HEK293 (cell line): Measurements from ENCODE around the gene TRIM72.

ENCODE experiments used
- CTCF ChIA-PET: fragments of 350-600 bp; formaldehyde crosslinking; extraction: SDS; loops from one replicate; lab custom pipeline; 2021; ENCODE audit warnings: antibody characterized with exemption; lab: Yijun Ruan, JAX
- POLR2A ChIA-PET: fragments of 300-600 bp; formaldehyde crosslinking; extraction: SDS; loops from one replicate; lab custom pipeline; 2020; ENCODE audit warnings: antibody characterized with exemption, inconsistent platforms; lab: Yijun Ruan, JAX
- H3K27ac ChIP-seq: fragments of 200-500 bp; sonication (Bioruptor generic); 2 replicates; pipeline ENCODE4 v1.5.1; 2014; ENCODE audit warnings: low read depth, low read length, control low read depth, inconsistent platforms; ENCODE audit errors: extremely low read depth
- H3K36me3 ChIP-seq, 2 experiments: fragments of 200-500 bp in 1 of 2; sonication (Bioruptor generic) in 1 of 2; 1 replicate in 1 of 2; 2 replicates in 1 of 2; pipeline ENCODE4 v1.5.1; 2014 to 2017; ENCODE audit warnings: inconsistent platforms in 2 of 2, low read length in 2 of 2; ENCODE audit not compliant: control insufficient read depth in 2 of 2, insufficient read depth in 1 of 2
- H3K4me1 ChIP-seq: fragments of 200-500 bp; sonication (Bioruptor generic); 2 replicates; pipeline ENCODE4 v1.5.1; 2014; ENCODE audit warnings: mild to moderate bottlenecking, low read length, inconsistent platforms; ENCODE audit not compliant: control insufficient read depth, insufficient read depth
- H3K4me3 ChIP-seq: 2 replicates; pipeline ENCODE4 v1.5.1; 2011; ENCODE audit warnings: low read depth, mild to moderate bottlenecking, control low read depth, low read length, moderate library complexity
- H3K9me3 ChIP-seq: fragments of 200-500 bp; sonication (Bioruptor generic); 2 replicates; pipeline ENCODE4 v1.5.1; 2014; ENCODE audit warnings: low read depth, low read length, inconsistent platforms; ENCODE audit not compliant: control insufficient read depth, insufficient read depth
- IKZF3 ChIP-seq: fragments of 450-650 bp; IDR thresholded peaks from 2 replicates; pipeline ENCODE4 v1.5.0; 2018; ENCODE audit warnings: missing biosample characterization, mild to moderate bottlenecking, missing genetic modification characterization, moderate library complexity
- PRDM10 ChIP-seq: fragments of 450-650 bp; formaldehyde crosslinking; IDR thresholded peaks from 2 replicates; pipeline ENCODE4 v1.5.1; 2016; ENCODE audit warnings: missing biosample characterization, missing genetic modification characterization
- YY1 ChIP-seq: fragments of 450-650 bp; formaldehyde crosslinking; IDR thresholded peaks from 2 replicates; pipeline ENCODE4 v1.5.1; 2018; ENCODE audit warnings: missing biosample characterization, missing genetic modification characterization
- ZBTB49 ChIP-seq: fragments of 450-650 bp; formaldehyde crosslinking; IDR thresholded peaks from 2 replicates; pipeline ENCODE4 v1.5.1; 2016; ENCODE audit warnings: missing biosample characterization, missing genetic modification characterization, low read depth
- ZNF148 ChIP-seq: fragments of 450-650 bp; formaldehyde crosslinking; IDR thresholded peaks from 2 replicates; pipeline ENCODE4 v1.5.0; 2017; ENCODE audit warnings: missing biosample characterization, missing genetic modification characterization, borderline replicate concordance
- ZNF16 ChIP-seq: fragments of 450-650 bp; formaldehyde crosslinking; IDR thresholded peaks from 2 replicates; pipeline ENCODE4 v1.5.1; 2016; ENCODE audit warnings: low read depth, missing biosample characterization, missing genetic modification characterization
- ZNF175 ChIP-seq: fragments of 450-650 bp; formaldehyde crosslinking; IDR thresholded peaks from 2 replicates; pipeline ENCODE4 v1.5.1; 2016; ENCODE audit warnings: missing biosample characterization, missing genetic modification characterization
- ZNF311 ChIP-seq: fragments of 450-650 bp; formaldehyde crosslinking; IDR thresholded peaks from 2 replicates; pipeline ENCODE4 v1.5.1; 2017; ENCODE audit warnings: missing biosample characterization, missing genetic modification characterization, borderline replicate concordance
- ZNF366 ChIP-seq: fragments of 450-650 bp; formaldehyde crosslinking; conservative IDR thresholded peaks from 2 replicates; pipeline ENCODE4 v1.5.1; 2016; ENCODE audit warnings: missing biosample characterization, missing genetic modification characterization
- ZNF48 ChIP-seq: fragments of 450-650 bp; formaldehyde crosslinking; IDR thresholded peaks from 2 replicates; pipeline ENCODE4 v1.5.1; 2016; ENCODE audit warnings: missing biosample characterization, missing genetic modification characterization
- ZNF521 ChIP-seq: fragments of 450-650 bp; formaldehyde crosslinking; IDR thresholded peaks from 2 replicates; pipeline ENCODE4 v1.5.1; 2017; ENCODE audit warnings: missing biosample characterization, mild to moderate bottlenecking, missing genetic modification characterization
- ZNF76 ChIP-seq: fragments of 450-650 bp; formaldehyde crosslinking; IDR thresholded peaks from 2 replicates; pipeline ENCODE4; 2016; ENCODE audit warnings: low read depth, missing biosample characterization, missing genetic modification characterization, borderline replicate concordance

TRIM72 gene

GRCh38 chr16:31258366-31258765, 44.4 kb downstream of the TRIM72 start:
- CTCF ChIA-PET = interaction anchor here (0.6 kb wide), 1 partner anchor 137 kb away, joined by 4 read pairs; no protein-coding TSS in a partner anchor
- Histone ChIP-seq H3K9me3 (no peaks in the 10 kb centered on the region), H3K4me3 (no peak overlapping the region), H3K4me1 (no peaks in the 10 kb centered on the region), H3K36me3 (no peaks in the 10 kb centered on the region)
- POLR2A ChIA-PET = no interaction called here
- TF ChIP-seq ZNF76 (tag by site-specific recombination) (no peak), ZNF48 (no peak), ZBTB49 (tag by site-specific recombination) (no peak), ZNF148 (tag by site-specific recombination) (no peak), IKZF3 (tag by site-specific recombination) (no peak), YY1 (tag by site-specific recombination) (no peak), ZNF175 (tag by site-specific recombination) (no peak), ZNF16 (tag by site-specific recombination) (no peak)
- TF ChIP-seq, all 188 proteins: peak for 0
- H3K27ac ChIP-seq = no peak overlapping the region

- Histone ChIP-seq H3K27ac (no peak overlapping the region), H3K4me1 (no peaks in the 10 kb centered on the region), H3K9me3 (no peaks in the 10 kb centered on the region), H3K4me3 (no peak overlapping the region), H3K36me3 (no peaks in the 10 kb centered on the region)
- ChIA-PET POLR2A (no interaction called here), CTCF (no interaction called here)
- TF ChIP-seq ZNF311 (tag by site-specific recombination) = no peak
- peak; percentile 46; the same call in 1 of the 2 replicates for TF ChIP-seq PRDM10 (tag by site-specific recombination)
Measured at GRCh38 chr16:31260136-31260931, 46.4 kb downstream of the TRIM72 start.

GRCh38 chr16:31262084-31262483, 48.2 kb downstream of the TRIM72 start:
- ChIA-PET CTCF (no interaction called here), POLR2A (interaction anchor here (0.7 kb wide), 1 partner anchor 293 kb away, joined by 11 read pairs; no protein-coding TSS in a partner anchor)
- H3K4me1 ChIP-seq = no peaks in the 10 kb centered on the region
- TF ChIP-seq ZNF521 (tag by site-specific recombination) = no peak
- peak; percentile 92 for TF ChIP-seq ZNF366 (tag by site-specific recombination)
- TF ChIP-seq, all 188 proteins: peak for 1
- no peaks in the 10 kb centered on the region for H3K36me3 ChIP-seq
- H3K27ac ChIP-seq = no peak overlapping the region
- H3K4me3 ChIP-seq = no peak overlapping the region
- H3K9me3 ChIP-seq = no peaks in the 10 kb centered on the region
